Neural cell (in vitro differentiated cells): Measurements from ENCODE around the gene TBC1D5. TPM values are rescaled to one million over a fixed set of nuclear protein-coding genes. Genes with fewer than 3 reads are reported as not detected.

Experiments used
- H2AFZ ChIP-seq: fragments of 200-600, 300-800 bp; sonication (generic), shearing (Covaris generic); 2 replicates; pipeline ENCODE4 v1.6.0; 2014; ENCODE audit warnings: low read depth, mild to moderate bottlenecking, antibody characterized with exemption, low read length, moderate library complexity
- H3F3A ChIP-seq: fragments of 200-600 bp; shearing (Covaris generic); 2 replicates; pipeline ENCODE4 v1.6.1; 2016; ENCODE audit warnings: mild to moderate bottlenecking, moderate library complexity, mixed read lengths, antibody characterized with exemption, low read length; ENCODE audit not compliant: insufficient read depth, poor library complexity, severe bottlenecking
- H3K27ac ChIP-seq: fragments of 200-600, 300-800 bp; sonication (generic), shearing (Covaris generic); 2 replicates; pipeline ENCODE4 v1.5.1; 2014; ENCODE audit warnings: mild to moderate bottlenecking, low read length, moderate library complexity
- H3K27me3 ChIP-seq: fragments of 300-800, 200-600 bp; sonication (generic), shearing (Covaris generic); 2 replicates; pipeline ENCODE4 v1.6.0; 2014; ENCODE audit warnings: mild to moderate bottlenecking, low read depth, low read length, moderate library complexity; ENCODE audit not compliant: insufficient read depth
- H3K36me3 ChIP-seq: fragments of 300-800, 200-600 bp; sonication (generic), shearing (Covaris generic); 2 replicates; pipeline ENCODE4 v1.5.1; 2014; ENCODE audit warnings: mild to moderate bottlenecking, antibody characterized with exemption, low read length, moderate library complexity; ENCODE audit not compliant: insufficient read depth
- H3K4me2 ChIP-seq: fragments of 300-800, 200-600 bp; sonication (generic), shearing (Covaris generic); 2 replicates; pipeline ENCODE4 v1.6.0; 2014; ENCODE audit warnings: mild to moderate bottlenecking, low read length
- H3K4me3 ChIP-seq: fragments of 300-800, 200-600 bp; sonication (generic), shearing (Covaris generic); 2 replicates; pipeline ENCODE4 v1.5.1; 2014; ENCODE audit warnings: mild to moderate bottlenecking, low read length, moderate library complexity
- H3K79me2 ChIP-seq: fragments of 200-600 bp; shearing (Covaris generic); replicated peaks from 2 replicates; pipeline ENCODE4 v1.6.0; 2014; ENCODE audit warnings: mild to moderate bottlenecking, low read length, moderate library complexity; ENCODE audit not compliant: insufficient read depth
- H3K9ac ChIP-seq: fragments of 300-800, 200-600 bp; sonication (generic), shearing (Covaris generic); 2 replicates; pipeline ENCODE4 v1.6.1; 2016; ENCODE audit warnings: mild to moderate bottlenecking, low read length, mixed read lengths
- H3K9me2 ChIP-seq: fragments of 200-600 bp; shearing (Covaris generic); 2 replicates; pipeline ENCODE4 v1.6.1; 2016; ENCODE audit warnings: mild to moderate bottlenecking, low read length, mixed read lengths; ENCODE audit not compliant: insufficient read depth
- H3K9me3 ChIP-seq: fragments of 200-600, 300-800 bp; sonication (generic), shearing (Covaris generic); 2 replicates; pipeline ENCODE4 v1.6.1; 2016; ENCODE audit warnings: mild to moderate bottlenecking, mixed run types, low read length, moderate library complexity, mixed read lengths
- H4K20me1 ChIP-seq: fragments of 200-600 bp; shearing (Covaris generic); 2 replicates; pipeline ENCODE4 v1.6.1; 2016; ENCODE audit warnings: mild to moderate bottlenecking, mixed run types; ENCODE audit not compliant: insufficient read depth
- CTCF ChIP-seq: fragments of 450-650 bp; IDR thresholded peaks from 2 replicates; pipeline ENCODE4 v1.5.1; 2014; ENCODE audit warnings: antibody characterized with exemption, mild to moderate bottlenecking, moderate library complexity; ENCODE audit not compliant: poor library complexity, severe bottlenecking
- EP300 ChIP-seq: fragments of 450-650 bp; conservative IDR thresholded peaks from 2 replicates; pipeline ENCODE4 v1.6.1; 2014; ENCODE audit warnings: antibody characterized with exemption, mild to moderate bottlenecking, moderate library complexity; ENCODE audit not compliant: poor library complexity, severe bottlenecking
- EZH2 ChIP-seq: fragments of 200-600, 300-800 bp; shearing (Covaris generic), sonication (generic); IDR thresholded peaks from 2 replicates; pipeline ENCODE4 v1.6.1; 2014; ENCODE audit warnings: antibody characterized with exemption, low read length, borderline replicate concordance, mild to moderate bottlenecking; ENCODE audit not compliant: insufficient read depth, poor library complexity, severe bottlenecking
- MXI1 ChIP-seq: fragments of 450-650 bp; conservative IDR thresholded peaks from 2 replicates; pipeline ENCODE4 v1.6.1; 2014; ENCODE audit warnings: antibody characterized with exemption, mild to moderate bottlenecking; ENCODE audit not compliant: poor library complexity, severe bottlenecking
- POLR2AphosphoS5 ChIP-seq: IDR thresholded peaks from 2 replicates; pipeline ENCODE4 v1.6.1; 2012
- RAD21 ChIP-seq: fragments of 450-650 bp; conservative IDR thresholded peaks from 2 replicates; pipeline ENCODE4 v1.6.1; 2014; ENCODE audit warnings: antibody characterized with exemption, mild to moderate bottlenecking, moderate library complexity
- SMC3 ChIP-seq: fragments of 450-650 bp; conservative IDR thresholded peaks from 2 replicates; pipeline ENCODE4 v1.6.1; 2014; ENCODE audit warnings: antibody characterized with exemption, mild to moderate bottlenecking, moderate library complexity; ENCODE audit not compliant: poor library complexity
- TAF1 ChIP-seq: IDR thresholded peaks from 2 replicates; pipeline ENCODE4 v1.6.1; 2012; ENCODE audit warnings: low read depth
- polyA plus RNA-seq: library from polyadenylated mRNA; depleted of rRNA; stranded (reverse); fragments of >200 nt; gene quantifications from 2 replicates; pipeline ENCODE4 v1.2.3, GENCODE V29; 2014
- TF ChIP-seq, protein P1 (sequence below): IDR thresholded peaks from 2 replicates; pipeline ENCODE4 v1.6.1; 2012; ENCODE audit warnings: borderline replicate concordance

Gene TBC1D5
- polyA plus RNA-seq, 1 donor from 2014 or later = 28.3 TPM

DNA sequence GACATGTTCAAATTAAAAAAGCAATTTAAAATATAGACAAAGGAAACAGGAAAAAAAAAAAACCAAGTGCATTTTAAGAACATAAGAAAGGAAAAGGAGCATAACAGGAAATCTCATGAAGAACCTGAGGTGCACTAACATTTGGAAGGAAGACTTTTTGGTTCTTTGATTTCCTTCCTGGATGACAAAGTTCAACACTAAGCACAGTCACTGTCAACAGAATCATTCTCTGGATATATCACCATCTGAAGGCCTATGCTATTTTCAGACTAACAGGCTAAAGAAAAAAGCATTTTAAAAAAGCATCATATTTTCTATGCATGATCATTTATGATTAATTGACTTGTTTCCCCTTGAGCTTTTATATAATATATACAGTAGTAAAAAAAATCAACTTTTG, 508.0 kb downstream of the TBC1D5 start:
- Histone ChIP-seq H3K9me3 (no peaks in the 10 kb centered on the region), H4K20me1 (no peaks in the 10 kb centered on the region), H2AFZ (no peak overlapping the region), H3K36me3 (no peaks in the 10 kb centered on the region), H3K4me2 (no peak overlapping the region), H3K27ac (peak overlapping the region; percentile 78), H3K9ac (peak overlapping the region; percentile 30), H3F3A (no peaks in the 10 kb centered on the region), H3K79me2 (no peaks in the 10 kb centered on the region), H3K9me2 (no peaks in the 10 kb centered on the region), H3K27me3 (no peaks in the 10 kb centered on the region), H3K4me3 (no peak overlapping the region)
- TF ChIP-seq MXI1 (no peak), TAF1 (no peak), RAD21 (no peak), POLR2AphosphoS5 (no peak), EZH2 (no peak), CTCF (no peak), EP300 (no peak), SMC3 (no peak)
- TF ChIP-seq, protein P1, sequence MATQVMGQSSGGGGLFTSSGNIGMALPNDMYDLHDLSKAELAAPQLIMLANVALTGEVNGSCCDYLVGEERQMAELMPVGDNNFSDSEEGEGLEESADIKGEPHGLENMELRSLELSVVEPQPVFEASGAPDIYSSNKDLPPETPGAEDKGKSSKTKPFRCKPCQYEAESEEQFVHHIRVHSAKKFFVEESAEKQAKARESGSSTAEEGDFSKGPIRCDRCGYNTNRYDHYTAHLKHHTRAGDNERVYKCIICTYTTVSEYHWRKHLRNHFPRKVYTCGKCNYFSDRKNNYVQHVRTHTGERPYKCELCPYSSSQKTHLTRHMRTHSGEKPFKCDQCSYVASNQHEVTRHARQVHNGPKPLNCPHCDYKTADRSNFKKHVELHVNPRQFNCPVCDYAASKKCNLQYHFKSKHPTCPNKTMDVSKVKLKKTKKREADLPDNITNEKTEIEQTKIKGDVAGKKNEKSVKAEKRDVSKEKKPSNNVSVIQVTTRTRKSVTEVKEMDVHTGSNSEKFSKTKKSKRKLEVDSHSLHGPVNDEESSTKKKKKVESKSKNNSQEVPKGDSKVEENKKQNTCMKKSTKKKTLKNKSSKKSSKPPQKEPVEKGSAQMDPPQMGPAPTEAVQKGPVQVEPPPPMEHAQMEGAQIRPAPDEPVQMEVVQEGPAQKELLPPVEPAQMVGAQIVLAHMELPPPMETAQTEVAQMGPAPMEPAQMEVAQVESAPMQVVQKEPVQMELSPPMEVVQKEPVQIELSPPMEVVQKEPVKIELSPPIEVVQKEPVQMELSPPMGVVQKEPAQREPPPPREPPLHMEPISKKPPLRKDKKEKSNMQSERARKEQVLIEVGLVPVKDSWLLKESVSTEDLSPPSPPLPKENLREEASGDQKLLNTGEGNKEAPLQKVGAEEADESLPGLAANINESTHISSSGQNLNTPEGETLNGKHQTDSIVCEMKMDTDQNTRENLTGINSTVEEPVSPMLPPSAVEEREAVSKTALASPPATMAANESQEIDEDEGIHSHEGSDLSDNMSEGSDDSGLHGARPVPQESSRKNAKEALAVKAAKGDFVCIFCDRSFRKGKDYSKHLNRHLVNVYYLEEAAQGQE = no peak

DNA sequence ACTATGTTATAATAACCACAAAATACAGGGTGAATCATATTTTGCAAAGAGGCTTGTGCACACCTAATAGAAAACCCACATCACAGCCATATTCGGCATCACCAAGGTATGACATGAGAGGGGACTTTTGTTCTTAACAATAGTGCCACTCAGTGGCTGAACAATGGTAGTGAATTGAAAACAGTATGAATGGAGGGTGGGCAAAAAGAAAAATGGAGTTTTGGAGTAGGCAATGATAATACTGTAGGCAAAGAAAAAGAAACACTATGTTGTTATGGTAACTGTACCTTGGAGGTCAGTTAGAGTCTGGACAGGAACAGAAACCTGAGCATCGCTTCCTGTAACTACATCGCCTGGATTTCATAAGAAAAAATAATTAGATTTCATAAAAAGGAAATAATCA, 509.0 kb downstream of the TBC1D5 start:
- peak overlapping the region; percentile 47 for H3K27ac ChIP-seq
- H3F3A ChIP-seq = no peaks in the 10 kb centered on the region
- no peaks in the 10 kb centered on the region for H3K79me2 ChIP-seq
- no peak overlapping the region for H3K4me3 ChIP-seq
- peak; percentile 98 for TF ChIP-seq RAD21
- TF ChIP-seq SMC3 = peak; percentile 99
- TF ChIP-seq EP300 = no peak
- TF ChIP-seq, protein P1 = no peak
- peak; percentile 94 for TF ChIP-seq CTCF
- TF ChIP-seq MXI1 = no peak
- H3K9me2 ChIP-seq = no peaks in the 10 kb centered on the region
- no peak overlapping the region for H2AFZ ChIP-seq
- no peaks in the 10 kb centered on the region for H3K27me3 ChIP-seq
- H3K9ac ChIP-seq = no peak overlapping the region
- H3K36me3 ChIP-seq = no peaks in the 10 kb centered on the region
- H3K9me3 ChIP-seq = no peaks in the 10 kb centered on the region
- H4K20me1 ChIP-seq = no peaks in the 10 kb centered on the region
- no peak overlapping the region for H3K4me2 ChIP-seq
